Measurements from ENCODE around the gene PRR23E.

PRR23E gene, protein sequence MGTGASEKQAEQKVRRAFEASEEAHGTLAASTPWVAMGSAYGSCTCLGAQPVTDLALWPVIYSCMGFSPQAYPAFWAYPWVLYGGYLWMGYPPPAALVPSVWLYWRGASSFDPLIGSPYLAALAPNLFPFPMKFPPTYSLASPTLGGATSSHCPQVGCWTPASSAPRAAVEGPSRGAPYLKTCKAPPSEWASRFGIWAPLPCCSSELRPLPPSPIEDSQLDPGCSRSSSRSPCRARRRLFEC

DNA sequence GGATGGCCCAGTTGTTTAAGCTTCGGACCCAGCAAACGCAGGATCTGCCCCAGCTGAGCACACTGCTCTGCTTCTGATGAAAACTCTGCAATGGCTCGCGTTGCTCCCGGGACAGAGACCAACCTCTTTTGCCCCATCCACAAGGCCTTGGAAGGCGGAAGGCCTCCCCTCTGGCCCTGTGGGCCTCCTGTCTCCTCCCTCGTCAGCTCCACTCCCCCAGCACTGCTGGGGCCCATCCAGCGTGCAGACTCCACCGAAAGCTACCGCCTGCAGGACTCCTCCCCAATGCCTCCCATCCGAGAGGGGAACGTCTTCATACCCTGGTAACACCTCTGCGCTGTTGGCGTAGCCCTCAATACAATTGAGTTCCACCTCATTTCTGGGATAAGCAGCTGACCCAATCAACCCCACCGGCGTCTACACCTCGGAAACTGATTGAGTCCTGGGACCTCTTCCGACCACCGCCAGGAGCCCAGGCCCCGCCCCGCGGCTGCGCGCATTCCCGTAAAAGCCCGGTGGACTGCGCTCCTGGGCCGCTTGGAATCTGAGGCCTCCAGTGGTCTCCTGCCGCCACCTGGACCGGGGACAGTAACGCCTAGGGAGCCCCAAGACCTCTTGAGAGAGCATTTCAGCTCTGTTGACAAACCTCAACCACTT is at the start of gene PRR23E:
Gene PRR23E (plus strand): TSS at position 556 of the 657 bp plus-strand sequence. CDS start 3,555 bp downstream, outside the sequence.
- DNase-seq, result no peak

DNA sequence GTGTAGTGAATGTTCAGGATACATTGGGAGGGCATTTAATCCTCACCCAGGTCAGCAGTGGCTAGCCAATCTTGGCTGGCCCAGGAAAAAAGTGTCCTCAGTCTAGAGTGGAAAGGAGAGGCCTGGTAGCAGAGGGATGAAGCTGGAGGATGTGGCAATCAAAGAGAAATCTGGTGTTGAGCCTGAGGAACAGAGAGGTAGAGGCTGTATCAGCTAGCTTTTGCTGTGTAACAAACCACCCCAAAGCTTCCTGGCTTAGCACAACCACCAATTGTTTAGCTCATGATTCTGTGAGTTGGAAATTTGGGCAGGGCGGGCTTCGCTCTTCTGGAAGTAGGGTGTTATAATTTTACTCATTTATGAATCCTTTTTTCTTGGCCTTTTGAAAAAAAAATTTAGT is 49.8 kb upstream of the PRR23E start:
- DNase-seq, result no peak

DNA sequence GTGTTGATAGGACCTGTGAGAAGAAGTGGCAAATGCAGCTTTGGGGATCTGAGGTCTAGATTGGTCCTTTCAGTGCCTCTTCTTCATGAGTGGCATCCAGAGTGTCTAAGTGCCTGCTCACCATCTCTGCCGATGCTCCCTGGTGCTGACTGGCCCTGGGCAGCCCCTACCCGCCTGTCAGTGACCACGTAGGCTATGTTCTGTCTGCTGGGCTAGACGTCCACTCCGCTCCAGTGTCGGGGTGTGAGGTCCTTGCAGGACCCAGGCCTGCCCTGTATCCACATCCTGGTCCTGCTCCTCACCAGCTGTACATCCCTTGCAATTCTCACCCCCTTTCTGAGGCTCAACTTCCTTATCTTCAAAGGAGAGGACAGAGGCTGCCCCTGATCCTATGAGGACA is 48.3 kb upstream of the PRR23E start:
- DNase-seq, result no peak

DNA sequence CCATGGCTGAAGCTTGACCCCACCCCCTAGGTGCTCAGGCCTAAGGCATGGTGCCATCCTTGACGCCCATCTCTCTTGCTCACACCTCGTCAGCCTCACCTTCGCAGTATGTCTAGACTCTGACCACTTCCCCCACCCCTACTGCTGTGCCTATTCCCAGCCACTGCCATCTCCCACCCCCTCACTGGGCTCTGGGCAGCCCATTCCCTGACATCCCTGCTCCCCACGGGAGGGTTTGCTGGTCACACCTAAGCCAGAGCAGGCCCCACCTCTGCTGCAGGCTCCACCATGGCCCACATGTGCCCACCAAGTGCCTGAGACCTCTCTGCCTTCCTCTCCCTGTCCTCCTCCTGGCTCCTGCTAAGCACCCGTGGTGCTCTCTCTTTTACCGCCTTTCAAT is 47.7 kb upstream of the PRR23E start:
- DNase-seq, result no peak

DNA sequence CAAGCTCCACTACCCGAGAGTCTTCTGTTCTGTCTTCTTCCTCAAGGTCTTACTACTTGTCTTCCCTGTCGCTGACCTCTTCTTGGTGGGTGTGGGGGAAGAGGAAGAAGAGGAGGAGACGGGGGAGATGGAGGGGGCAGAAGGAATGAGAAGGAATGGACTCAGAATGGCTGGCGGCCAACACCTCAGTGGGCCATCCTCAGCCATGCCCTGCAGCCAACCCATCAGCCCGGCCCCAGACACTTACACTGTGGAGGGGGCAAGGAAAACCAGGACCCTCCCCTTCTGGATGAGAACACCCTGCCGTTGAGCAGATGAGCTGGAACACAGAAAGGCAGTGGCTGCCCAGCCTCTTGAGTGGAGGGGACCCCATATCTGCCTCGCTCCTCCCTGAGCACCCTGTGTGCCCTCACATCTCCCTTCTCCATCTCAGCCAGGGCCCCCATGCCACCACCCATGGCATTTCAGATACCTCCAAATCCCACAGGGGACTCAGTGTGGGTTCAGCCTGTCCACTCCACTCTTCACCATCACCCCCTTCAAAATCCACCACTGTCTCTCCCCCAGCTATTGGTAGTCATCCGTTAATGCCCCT is 45.5 kb upstream of the PRR23E start:
- DNase-seq, result no peak

DNA sequence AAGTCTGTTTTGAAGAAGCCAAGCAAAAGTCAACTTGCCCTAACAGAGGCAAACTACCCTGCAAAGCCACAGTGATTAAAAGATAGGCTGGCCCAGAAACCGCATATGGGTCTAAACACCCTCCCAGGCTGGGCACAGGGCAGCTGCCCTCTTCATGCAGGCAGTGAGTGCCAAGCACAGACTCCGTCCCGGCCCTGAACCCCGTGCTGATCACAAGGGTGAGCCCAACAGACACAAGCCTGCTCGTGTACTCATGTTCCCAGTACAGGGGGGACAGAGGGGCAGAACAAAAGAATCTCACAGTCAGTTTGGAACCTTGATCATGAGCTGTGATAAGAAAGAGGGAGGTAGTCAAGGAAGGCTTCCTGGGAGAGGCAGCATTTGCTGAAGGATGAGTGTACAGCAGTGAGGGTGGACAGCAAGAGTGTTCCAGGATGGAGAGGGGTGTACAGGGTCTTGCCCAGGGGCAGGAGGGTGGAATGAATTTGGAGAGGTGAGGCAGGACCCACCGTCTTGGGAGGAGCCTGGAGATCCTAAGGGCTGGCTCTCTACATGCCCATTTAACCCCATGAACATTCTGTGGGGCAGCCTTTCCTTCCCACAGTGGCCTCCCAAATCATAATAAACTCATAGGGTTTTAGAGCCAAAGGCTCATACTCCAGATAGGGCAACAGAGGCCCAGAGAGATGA is 43.2 kb upstream of the PRR23E start:
- DNase-seq, result no peak

DNA sequence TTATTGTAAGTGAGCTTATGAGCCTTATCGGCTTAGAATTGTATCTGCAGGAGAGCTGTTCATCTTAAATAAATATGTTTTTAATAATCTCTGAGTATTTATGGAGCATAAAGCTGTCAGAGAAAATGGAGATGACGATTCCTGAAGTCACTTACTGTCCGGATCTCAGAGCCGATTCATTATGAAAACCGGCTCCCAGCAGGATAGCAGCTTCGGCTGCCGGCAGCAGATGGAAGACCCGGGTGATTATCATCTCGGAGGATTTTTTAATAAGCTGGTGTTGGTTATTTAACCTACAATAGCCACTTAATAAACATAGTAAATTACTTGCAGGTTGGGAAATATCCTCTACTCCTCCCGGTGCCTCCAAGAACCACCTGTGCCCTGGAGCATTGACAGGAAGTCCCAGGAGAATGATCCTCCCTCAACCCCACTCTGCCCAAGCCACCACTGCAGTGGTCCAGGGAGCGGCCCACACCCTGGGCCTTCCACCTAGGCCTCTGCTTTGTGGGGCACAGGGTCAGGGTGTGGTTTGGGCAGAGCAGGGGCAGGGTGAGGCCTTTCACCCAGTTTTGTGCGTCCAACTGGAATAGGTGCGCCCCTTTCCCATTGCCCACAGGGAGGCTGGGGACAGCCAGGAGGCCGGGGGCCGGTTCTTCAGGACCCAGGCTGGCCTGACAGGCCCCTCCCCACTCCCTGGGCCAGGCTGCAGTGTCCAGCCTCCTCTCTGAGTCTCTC is 42.2 kb upstream of the PRR23E start:
- DNase-seq, result no peak

DNA sequence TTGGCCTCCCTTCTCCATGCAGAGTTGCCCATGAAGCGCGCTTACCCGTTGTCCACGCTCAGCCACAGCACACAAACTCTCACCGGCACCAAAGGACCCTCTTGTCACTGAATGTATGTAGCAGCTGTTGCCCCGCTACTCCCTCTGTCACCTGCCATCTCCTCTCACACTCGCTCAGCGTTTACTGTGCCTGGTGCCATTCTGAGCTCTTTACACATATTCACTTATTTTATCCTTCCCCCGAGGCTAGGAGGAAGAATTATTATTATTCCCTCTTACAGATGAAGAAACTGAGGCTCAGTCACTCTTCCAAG is 41.7 kb upstream of the PRR23E start:
- DNase-seq, result no peak

DNA sequence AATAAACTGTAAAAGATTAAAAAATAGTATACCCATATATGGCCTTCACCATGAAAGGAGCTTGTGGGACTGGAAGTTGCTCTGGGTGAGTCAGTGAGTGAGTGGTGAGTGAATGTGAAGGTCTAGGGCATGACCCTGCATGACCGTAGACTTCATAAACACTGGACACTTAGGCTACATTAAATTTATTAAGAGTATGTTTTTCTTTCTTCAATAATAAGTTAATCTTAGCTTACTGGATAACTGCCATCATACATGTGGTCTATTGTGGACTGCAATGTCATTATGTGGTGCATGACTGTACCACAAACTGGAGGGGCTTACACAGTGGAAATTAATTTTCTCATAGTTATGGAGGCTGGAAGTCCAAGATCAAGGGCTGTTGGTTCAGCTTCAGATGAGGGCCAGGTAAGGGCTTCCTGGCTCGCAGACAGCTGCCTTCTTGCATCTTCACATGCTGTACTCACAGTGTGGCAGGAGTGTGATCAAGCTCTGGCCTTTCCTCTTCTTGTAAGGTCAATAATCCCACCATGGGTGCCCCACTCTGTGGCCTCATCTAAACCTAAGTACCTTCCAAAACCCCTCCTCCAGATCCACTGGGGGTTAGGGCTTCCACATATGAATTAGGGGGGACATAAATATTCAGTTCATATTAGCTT is 40.8 kb upstream of the PRR23E start:
- no peak for DNase-seq

DNA sequence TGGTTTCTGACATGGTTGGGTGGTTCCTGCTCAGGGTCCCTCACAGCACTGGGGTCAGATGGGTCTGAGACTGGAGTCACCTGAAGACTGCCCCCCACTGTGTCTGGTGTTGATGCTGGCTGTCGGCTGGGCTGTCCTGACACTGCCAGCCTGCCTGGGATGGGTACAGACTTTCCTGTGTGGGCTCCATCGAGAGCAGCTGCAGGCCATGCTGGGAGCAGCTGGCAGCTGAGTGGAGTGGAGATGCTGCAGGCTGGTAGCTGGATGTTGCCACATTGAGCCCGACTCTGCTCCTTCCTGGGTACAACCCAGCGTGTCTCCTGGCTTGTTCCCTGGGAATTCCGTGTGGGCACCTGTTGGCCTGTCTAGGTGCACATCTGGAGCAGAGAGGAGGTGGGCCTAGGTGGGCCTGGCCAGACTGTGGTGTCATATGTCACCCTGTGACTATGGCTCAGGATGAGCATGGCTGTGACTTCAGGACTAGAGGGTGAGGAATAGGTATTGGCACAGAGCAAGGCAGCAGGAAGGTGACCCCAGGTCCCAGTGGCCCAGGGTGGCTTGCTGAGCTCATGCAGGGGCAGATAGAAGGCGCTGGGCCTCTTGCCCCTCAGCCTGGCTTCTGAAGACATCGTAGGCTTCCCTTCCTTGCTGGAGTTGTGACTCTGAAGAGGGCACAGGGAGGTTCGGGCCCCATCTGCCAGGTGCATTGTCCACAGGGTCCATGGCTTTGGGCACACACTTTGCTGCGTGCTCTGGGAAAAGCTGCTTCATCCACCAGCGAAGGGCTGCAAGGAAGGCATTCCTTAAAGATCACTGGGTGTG is 40.0 kb upstream of the PRR23E start:
- no peak for DNase-seq

DNA sequence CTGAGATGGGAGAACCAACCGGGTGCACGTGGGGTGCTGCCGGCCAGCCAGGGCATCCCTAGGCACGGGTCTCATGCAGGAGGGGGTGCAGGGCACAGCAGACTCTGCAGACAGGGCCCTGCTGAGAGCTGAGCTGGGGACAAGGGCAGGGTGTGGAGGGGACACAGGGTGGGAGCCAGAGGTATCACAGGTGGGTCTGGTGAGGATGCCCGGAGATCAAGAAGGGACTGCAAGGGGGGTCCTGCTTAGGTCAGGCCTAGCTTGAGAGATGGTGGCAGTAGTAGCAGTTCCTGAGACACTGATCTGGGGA is 39.5 kb upstream of the PRR23E start:
- no peak for DNase-seq

DNA sequence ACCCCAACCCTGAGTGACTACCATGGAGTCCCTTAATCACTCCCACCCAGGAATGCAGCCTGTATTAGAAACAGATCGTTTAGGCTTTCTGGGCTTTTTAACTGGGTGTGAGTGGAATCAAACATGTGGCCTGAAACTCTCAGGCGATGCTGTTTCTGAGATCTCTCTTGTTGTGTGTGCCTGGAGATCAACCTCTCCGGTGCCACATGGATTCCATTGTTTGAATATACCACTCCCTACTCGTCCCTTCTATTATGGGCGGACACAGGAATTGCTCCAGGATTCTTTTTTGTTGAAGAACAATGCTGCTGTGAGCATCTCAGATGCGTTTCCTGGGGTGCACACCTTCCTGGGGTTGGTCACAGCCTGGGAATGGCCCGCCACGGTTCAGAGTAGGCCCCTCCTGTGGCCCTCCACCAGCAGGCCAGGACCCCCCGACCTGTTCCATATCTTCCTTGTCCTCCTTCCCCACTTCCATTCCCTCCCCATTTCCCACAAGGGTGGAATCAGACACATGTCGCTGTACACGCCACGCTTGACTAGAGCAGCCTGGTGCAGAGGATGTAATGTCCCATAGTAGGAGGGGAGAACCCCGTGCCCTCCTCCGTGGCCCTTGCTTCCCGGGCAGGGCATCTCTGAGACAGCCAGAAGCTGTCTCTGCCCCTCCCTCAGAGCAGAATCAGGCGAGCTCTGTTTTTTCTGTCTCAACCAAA is 36.4 kb upstream of the PRR23E start:
- no peak for DNase-seq

DNA sequence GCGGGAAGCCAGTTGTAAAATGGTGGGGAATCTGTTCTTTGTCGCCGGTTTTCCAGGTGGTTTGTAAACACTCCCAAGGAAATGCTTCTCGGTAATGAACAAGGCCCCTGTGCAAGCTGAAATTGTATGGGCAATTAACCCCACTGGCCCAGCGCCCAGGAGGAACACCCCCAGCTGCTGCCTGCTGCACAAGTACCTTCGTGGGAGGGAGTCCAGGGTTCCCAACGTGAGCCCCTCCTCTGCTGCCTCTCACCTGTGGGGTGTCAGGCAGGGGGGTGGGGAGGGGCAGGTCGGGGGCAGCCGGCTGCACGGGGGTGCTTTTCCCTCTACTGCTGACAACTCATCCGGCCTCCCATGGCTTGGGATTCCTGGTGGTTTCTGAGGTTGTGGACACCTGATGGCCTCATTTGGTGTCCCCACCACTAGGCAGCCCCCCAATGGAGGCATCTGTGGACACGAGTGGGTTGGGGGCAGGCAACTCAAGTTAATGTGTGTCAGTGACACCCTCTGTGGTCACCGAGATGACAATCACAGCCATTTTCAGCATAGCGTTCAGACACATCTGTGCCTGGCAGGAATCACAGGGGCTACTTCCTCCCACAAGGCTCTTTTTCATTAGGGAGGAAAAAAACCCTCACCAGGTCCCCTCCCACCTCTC is 35.6 kb upstream of the PRR23E start:
- no peak for DNase-seq

DNA sequence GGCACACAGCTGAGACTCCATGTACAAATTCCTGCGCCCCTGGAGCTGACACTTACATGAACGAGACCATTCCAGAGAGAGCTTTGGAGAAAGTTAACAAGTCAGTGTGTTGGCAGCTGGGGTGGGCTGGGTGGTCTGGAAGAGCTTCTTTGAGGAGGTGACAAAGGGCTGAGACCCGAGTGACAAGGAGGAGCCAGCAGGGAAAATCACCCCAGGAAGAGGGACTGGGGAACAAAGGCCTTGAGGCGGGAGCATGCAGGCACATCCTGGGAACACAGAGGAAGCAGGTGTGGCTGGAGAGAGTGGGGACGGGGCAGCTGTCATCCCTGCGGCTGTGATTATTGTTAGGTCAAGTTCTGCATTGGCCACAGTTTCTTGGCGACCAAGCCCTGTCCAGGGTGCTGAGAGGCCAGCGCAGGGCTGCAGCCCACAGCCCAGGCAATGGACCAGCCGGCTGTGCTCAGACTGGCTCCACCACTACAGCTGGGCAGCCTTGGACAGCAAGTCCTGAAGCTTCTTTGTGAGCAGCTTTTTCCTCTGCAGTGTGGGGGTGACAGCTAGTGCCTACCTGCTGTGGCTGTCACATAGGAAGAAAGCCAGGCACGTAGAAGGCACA is 34.2 kb upstream of the PRR23E start:
- no peak for DNase-seq

DNA sequence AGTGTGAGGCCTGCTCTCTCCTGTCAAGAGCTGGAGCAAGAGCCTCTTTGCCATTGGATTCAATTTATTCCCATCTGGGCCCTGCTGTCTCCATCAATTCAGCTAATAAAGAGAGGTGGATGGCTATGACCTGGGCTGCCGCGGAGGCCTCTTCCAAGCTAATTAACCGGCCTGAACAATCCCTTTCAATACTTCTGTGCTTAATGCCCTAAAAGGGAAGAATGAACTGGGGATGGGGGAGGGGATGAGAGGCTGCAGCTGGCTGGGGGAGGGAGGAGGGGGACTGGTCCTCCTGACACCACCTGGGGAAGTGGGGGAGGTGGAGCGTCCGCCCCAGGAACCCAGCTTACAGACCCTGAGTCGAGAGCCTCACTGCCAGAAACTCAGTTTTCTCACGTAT is 33.4 kb upstream of the PRR23E start:
- DNase-seq, result no peak

DNA sequence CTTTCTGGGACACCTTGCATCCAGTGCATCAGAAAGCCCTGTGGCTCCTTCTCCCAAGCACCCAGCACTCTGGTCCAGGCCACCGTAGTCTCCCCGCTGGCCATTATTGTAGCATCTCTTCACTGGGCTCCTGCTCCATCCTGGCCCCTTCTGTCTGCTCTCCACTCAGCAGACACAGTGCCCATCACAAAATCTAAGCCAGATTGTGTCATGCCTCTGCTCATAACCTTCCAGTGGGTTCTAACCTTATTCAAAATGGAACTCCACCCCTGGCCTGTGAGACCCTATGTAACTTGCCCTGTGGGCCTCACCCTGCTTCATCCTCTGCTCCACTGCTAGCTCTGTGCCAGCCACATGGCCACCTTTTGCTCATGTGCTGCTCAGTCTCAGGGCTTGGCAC is 31.7 kb upstream of the PRR23E start:
- DNase-seq, result no peak

DNA sequence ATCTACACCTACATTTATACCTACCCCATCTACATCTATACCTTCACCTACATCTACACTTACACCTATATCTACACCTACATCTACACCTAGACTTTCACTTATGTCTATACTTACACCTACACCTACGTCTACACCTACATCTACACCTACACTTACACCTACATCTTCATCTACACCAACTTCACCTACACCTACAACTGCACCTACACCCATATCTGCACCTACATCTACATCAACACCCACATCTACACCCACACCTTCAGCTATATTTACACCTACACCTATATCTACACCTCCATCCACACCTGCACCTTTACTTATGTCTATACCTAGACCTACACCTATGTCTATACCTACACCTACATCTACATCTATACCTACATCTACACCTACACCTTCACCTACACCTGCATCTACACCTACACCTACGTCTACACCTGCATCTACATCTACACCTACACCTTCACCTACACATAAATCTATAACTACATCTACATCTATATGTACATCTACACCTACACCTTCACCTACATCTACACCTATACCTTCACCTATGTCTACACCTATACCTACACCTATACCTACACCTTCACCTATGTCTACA is 30.9 kb upstream of the PRR23E start:
- DNase-seq, result no peak

DNA sequence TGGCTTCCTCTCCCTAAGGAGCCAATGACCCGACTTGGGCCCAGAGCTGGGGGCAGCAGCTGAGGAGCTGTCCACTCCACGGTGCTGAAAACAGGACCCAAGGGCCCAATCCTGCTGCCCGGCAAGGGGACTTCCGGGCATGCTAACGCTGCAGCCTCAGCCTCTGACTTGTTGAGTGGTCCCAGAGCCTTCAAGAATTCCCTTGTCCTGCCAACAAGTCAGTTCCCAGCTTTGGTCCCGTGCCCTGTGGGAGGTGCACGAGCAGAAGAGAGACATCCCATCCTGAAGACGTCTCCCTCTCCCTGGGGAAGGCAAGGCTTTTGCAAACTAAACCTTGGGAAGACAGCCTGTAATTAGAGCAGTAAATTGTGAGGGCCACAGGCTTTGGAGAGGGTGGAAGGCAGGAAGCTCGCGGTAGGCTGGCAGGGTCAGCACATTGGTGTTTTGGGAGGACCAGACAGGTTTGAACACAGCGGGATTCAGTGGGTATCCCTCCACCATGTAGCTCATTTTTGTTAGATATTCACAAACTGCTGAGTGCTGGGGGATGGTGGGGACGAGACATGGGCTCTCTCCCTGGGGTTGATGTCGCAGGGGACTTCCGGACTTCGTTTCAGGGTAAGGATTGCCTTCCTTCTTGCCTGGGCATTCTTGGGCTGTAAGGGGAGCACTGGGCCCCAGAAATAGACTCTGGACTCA is 29.8 kb upstream of the PRR23E start:
- DNase-seq, result no peak

DNA sequence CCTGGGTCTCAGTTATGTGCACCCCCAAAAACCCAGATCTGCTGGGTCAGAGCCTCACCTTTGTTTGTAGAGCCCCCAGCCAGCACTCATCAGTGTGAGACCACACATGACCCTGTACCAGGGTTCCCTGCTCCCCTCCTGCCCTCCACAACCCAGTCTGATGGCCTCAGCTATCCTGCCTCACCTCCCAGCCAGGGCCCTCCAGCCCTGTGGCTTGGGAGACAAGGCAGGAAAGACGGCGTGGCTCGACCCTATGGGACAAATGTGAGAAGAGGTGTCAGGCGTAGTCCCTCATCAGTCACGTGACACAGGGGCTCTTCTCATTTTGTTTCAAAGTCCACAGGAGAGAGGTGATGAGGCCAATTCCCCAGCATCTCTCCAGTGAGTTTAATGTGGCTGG is 28.3 kb upstream of the PRR23E start:
- DNase-seq, result no peak
